ENCODE measurements around the gene RMI2.

DNA sequence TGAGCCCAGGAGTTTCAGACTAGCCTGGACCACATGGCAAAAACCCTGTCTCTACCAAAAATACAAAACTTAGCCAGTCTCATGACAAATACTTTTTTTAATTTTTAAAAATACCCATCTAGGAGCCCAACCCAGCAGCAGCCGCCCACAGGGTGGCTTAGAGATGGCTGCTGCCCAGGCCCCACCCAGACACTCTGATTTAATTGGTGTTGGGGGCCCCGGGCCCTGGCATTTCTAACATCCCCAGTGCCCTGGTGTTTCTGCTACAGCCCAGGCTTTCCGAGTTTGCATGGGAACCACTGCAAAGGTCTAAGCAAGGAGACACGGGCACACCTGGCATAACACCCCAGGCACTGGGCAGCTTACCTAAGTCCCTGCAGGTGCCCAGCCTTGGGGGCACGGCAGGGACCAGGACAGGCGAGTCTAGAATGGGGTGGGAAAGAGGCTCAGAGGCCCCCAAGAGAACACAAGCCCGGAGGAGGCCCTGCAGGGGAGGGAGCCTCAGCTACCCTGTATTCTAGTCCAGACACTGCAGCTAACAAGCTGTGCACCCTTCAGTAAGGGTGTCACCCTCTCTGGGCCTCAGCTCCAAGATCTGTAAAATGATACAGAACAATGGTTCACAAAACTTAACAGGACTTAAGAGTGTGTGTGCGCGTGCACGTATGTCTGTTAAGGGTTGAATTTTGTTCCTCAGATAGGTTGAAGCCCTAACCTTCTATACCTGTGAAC, 48.8 kb downstream of the RMI2 start:
- TF ChIP-seq, protein P1, sequence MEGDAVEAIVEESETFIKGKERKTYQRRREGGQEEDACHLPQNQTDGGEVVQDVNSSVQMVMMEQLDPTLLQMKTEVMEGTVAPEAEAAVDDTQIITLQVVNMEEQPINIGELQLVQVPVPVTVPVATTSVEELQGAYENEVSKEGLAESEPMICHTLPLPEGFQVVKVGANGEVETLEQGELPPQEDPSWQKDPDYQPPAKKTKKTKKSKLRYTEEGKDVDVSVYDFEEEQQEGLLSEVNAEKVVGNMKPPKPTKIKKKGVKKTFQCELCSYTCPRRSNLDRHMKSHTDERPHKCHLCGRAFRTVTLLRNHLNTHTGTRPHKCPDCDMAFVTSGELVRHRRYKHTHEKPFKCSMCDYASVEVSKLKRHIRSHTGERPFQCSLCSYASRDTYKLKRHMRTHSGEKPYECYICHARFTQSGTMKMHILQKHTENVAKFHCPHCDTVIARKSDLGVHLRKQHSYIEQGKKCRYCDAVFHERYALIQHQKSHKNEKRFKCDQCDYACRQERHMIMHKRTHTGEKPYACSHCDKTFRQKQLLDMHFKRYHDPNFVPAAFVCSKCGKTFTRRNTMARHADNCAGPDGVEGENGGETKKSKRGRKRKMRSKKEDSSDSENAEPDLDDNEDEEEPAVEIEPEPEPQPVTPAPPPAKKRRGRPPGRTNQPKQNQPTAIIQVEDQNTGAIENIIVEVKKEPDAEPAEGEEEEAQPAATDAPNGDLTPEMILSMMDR (IDR thresholded peaks at IDR 0.05; ENCODE audit: insufficient read depth, low read length, poor library complexity, severe bottlenecking): no peak
- no peak for TF ChIP-seq EZH2phosphoT487 (conservative IDR thresholded peaks at IDR 0.05; ENCODE audit: low read length)

All from SU-DHL-6 (cell line).